MCF 10A (cell line): ENCODE measurements around the gene GPS2. TPM values are rescaled to one million over a fixed set of nuclear protein-coding genes. Genes with fewer than 3 reads are reported as not detected.

Experiments
- BruUV-seq: library from RNA; stranded (reverse); fragments of 400-500 nt; replicated peaks from 2 replicates; lab custom pipeline; 2021; lab: Mats Ljungman, UMichigan
- CTCF ChIA-PET: fragments of 300-600 bp; sonication (Branson Sonifier 250); formaldehyde crosslinking; extraction: SDS; loops from one replicate; lab custom pipeline; 2021; ENCODE audit warnings: antibody characterized with exemption, inconsistent platforms; lab: Yijun Ruan, JAX
- POLR2A ChIA-PET: fragments of 300-600, 350-650 bp; sonication (Branson Sonifier 250); formaldehyde crosslinking; extraction: SDS; loops from one replicate; lab custom pipeline; 2020; ENCODE audit warnings: antibody characterized with exemption, inconsistent platforms; lab: Yijun Ruan, JAX
- DNase-seq: peaks from one replicate; pipeline ENCODE4 v3.0.0-alpha.2; 2018; ENCODE audit not compliant: unreplicated experiment
- H3K27ac Mint-ChIP-seq: one replicate; pipeline ENCODE4 v1.8.0; 2022; ENCODE audit warnings: mild to moderate bottlenecking, low read depth, mixed read lengths; ENCODE audit not compliant: unreplicated experiment
- H3K27me3 Mint-ChIP-seq: one replicate; pipeline ENCODE4 v1.8.0; 2022; ENCODE audit warnings: mixed read lengths; ENCODE audit not compliant: insufficient read depth, unreplicated experiment
- H3K36me3 Mint-ChIP-seq: one replicate; pipeline ENCODE4 v1.8.0; 2022; ENCODE audit warnings: mild to moderate bottlenecking, moderate library complexity, mixed read lengths; ENCODE audit not compliant: insufficient read depth, unreplicated experiment
- H3K4me1 Mint-ChIP-seq: one replicate; pipeline ENCODE4 v1.8.0; 2022; ENCODE audit warnings: mixed read lengths; ENCODE audit not compliant: insufficient read depth, unreplicated experiment
- H3K4me3 Mint-ChIP-seq: one replicate; pipeline ENCODE4 v1.8.0; 2022; ENCODE audit warnings: mild to moderate bottlenecking, moderate library complexity, mixed read lengths; ENCODE audit not compliant: unreplicated experiment
- H3K9me3 Mint-ChIP-seq: one replicate; pipeline ENCODE4 v1.8.0; 2022; ENCODE audit warnings: mixed read lengths; ENCODE audit not compliant: unreplicated experiment
- CTCF ChIP-seq: fragments of 200-600 bp; IDR thresholded peaks from one replicate; pipeline ENCODE4 v1.8.0; 2022; ENCODE audit warnings: antibody characterized with exemption, mild to moderate bottlenecking; ENCODE audit not compliant: unreplicated experiment
- intact Hi-C: fragments of 100-400 bp; cut with micrococcal nuclease; formaldehyde crosslinking; loops from 2 replicates; pipeline ENCODE4 v1.14.1; 2022
- total RNA-seq: library from RNA; stranded (reverse); gene quantifications from 2 replicates; pipeline ENCODE4 v1.2.3, GENCODE V29; 2022

The GPS2 gene
- total RNA-seq, 1 experiment from 2014 or later = 49.8 TPM

DNA sequence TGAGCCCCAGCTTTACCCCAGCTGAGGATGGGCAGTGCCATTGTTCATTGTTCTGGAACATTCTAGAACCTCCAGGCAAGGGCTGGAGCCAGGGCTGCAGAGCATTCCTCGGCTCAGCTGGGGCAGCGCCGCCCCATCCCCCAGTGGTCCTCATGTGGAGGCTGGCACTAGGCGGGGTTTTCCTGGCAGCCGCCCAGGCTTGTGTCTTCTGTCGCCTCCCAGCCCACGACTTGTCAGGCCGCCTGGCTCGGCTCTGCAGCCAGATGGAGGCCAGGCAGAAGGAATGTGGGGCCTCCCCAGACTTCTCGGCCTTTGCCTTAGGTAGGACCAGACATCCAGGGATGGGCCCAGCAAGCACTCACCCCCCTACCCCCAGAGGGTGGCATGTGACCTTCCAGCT, 39.9 kb upstream of the GPS2 start, which contains the start of gene TMEM95:
Gene TMEM95 (plus strand): TSS at position 104 of the 400 bp plus-strand sequence. CDS start 49 bp downstream, at position 153.
- Mint-ChIP-seq H3K36me3 (peaks cover 14% of the 10 kb centered on the region), H3K4me3 (peak within 1 kb of the TSS; percentile 85), H3K9me3 (no peaks in the 10 kb centered on the region), H3K27me3 (no peaks in the 10 kb centered on the region), H3K27ac (peak within 1 kb of the TSS; percentile 93), H3K4me1 (peaks cover 11% of the 10 kb centered on the region)
- POLR2A ChIA-PET = interaction anchor here (0.6 to 7.3 kb wide), 21 partner anchors 20 to 577 kb away, joined by 3 to 76 read pairs (median 5); partner anchors contain the start of genes GPS2, NEURL4, PLSCR3 and POLR2A
- CTCF ChIA-PET = interaction anchor here (0.6 to 6.0 kb wide), 21 partner anchors 15 to 332 kb away, joined by 3 to 57 read pairs (median 5); partner anchors contain the start of genes POLR2A, TMEM102 and TP53
- intact Hi-C loops = loop anchor here (2.0 to 10.0 kb wide), 2 partner anchors 26 to 330 kb away; partner anchors contain the start of genes TNK1, TP53 and WRAP53
- no peak for DNase-seq
- BruUV-seq = no TSS peak
- TF ChIP-seq CTCF = no peak

DNA sequence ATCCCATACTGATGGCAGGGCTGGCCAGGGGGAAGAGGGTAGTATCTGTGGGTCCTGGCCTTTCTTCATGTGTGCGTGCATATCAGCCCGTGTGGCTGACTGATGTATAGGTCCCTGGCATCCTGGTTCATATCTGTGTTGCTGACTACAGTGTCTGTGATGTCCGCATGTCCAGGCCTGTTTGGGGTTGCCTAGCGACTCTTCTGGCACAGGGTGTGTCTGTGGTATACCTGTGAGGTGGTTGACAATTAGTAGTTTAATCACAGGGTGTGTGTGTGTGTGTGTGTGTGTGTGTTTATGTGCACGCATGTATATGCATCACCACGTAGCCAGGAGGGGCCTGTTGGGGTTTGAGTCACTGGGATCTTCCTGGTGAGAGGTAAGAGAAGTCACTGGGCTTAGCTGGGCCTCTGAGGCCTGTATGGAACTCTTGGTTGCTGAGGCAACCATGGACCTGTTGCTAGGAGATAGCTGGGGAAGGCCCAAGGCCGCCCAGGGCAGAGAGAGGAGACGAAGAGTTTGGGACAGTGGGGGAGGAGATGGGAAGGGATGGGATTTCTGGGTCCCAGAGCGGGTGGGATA, 39.2 kb upstream of the GPS2 start:
- Mint-ChIP-seq H3K4me1 (peaks cover 17% of the 10 kb centered on the region), H3K9me3 (no peaks in the 10 kb centered on the region), H3K4me3 (peak overlapping the region; percentile 85), H3K36me3 (peaks cover 14% of the 10 kb centered on the region), H3K27me3 (no peaks in the 10 kb centered on the region), H3K27ac (peak overlapping the region; percentile 93)
- peak; percentile 91 for DNase-seq
- CTCF ChIA-PET = interaction anchor here (0.6 to 6.0 kb wide), 10 partner anchors 31 to 309 kb away, joined by 3 to 57 read pairs (median 4); partner anchors contain the start of gene TMEM102
- POLR2A ChIA-PET = interaction anchor here (0.6 to 7.3 kb wide), 21 partner anchors 20 to 577 kb away, joined by 3 to 76 read pairs (median 5); partner anchors contain the start of genes GPS2, NEURL4, PLSCR3 and POLR2A
- intact Hi-C loops = loop anchor here (2.0 to 10.0 kb wide), 3 partner anchors 26 to 330 kb away; partner anchors contain the start of genes POLR2A, SLC35G6, TNK1 and TP53
- BruUV-seq = no TSS peak
- TF ChIP-seq CTCF = no peak

DNA sequence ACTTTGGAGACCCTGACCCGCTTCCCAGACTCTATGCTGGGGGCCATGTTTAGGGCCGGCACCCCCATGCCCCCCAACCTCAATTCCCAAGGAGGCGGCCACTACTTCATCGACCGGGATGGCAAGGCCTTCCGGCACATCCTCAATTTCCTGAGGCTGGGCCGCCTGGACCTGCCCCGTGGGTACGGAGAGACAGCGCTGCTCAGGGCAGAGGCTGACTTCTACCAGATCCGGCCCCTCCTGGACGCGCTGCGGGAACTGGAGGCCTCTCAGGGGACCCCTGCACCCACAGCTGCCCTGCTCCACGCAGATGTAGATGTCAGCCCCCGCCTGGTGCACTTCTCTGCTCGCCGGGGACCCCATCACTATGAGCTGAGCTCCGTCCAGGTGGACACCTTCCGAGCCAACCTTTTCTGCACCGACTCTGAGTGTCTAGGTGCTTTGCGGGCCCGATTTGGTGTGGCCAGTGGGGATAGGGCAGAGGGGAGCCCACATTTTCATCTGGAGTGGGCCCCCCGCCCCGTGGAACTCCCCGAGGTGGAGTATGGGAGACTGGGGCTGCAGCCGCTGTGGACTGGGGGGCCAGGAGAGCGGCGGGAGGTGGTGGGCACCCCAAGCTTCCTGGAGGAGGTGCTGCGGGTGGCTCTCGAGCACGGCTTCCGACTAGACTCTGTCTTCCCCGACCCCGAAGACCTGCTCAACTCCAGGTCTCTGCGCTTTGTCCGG, 37.9 kb upstream of the GPS2 start:
- Mint-ChIP-seq H3K4me1 (peaks cover 17% of the 10 kb centered on the region), H3K9me3 (no peaks in the 10 kb centered on the region), H3K4me3 (peak overlapping the region; percentile 85), H3K27me3 (no peaks in the 10 kb centered on the region), H3K36me3 (peaks cover 22% of the 10 kb centered on the region), H3K27ac (peak overlapping the region; percentile 93)
- POLR2A ChIA-PET = interaction anchor here (0.7 to 7.3 kb wide), 16 partner anchors 23 to 490 kb away, joined by 3 to 76 read pairs (median 12); partner anchors contain the start of genes CD68, GPS2, NEURL4 and PLSCR3
- BruUV-seq = no TSS peak
- DNase-seq = no peak
- intact Hi-C loops = loop anchor here (5.0 to 10.0 kb wide), 2 partner anchors 129 to 332 kb away; partner anchors contain the start of genes POLR2A, SLC35G6, TP53 and WRAP53
- CTCF ChIA-PET = interaction anchor here (0.6 to 6.0 kb wide), 10 partner anchors 9 to 307 kb away, joined by 3 to 57 read pairs (median 4); partner anchors contain the start of gene TMEM102
- no peak for TF ChIP-seq CTCF
